HG02798 (cell line): ENCODE data around the gene UVSSA.
"Not testable (repeated sequence)": the region's sequence is repeated elsewhere in the genome, so short reads cannot be mapped to it uniquely, and the experiment has no call there.

ENCODE experiments used
- ATAC-seq: cut with Tn5 transposase; IDR thresholded peaks from one replicate; pipeline ENCODE4 v1.9.1; 2021; ENCODE audit warnings: mild to moderate bottlenecking; ENCODE audit not compliant: unreplicated experiment, poor library complexity

The UVSSA gene

GRCh38 chr4:1393363-1393762 lies 46.4 kb downstream of the UVSSA start:
- ATAC-seq: not testable (repeated sequence)

GRCh38 chr4:1393866-1394265 lies 46.9 kb downstream of the UVSSA start:
- no peak for ATAC-seq

- not testable (repeated sequence) for ATAC-seq
Observed at GRCh38 chr4:1394554-1395388, 47.8 kb downstream of the UVSSA start.

- ATAC-seq: not testable (repeated sequence)
Observed at GRCh38 chr4:1395389-1395820, 48.4 kb downstream of the UVSSA start.

- no peak for ATAC-seq
Observed at GRCh38 chr4:1395941-1396805, 49.2 kb downstream of the UVSSA start.

GRCh38 chr4:1396806-1397455 lies 49.9 kb downstream of the UVSSA start:
- no peak for ATAC-seq

- no peak for ATAC-seq
Observed at GRCh38 chr4:1398681-1399507, 51.9 kb downstream of the UVSSA start.

GRCh38 chr4:1399508-1400190 lies 52.6 kb downstream of the UVSSA start:
- ATAC-seq: no peak

- ATAC-seq: no peak
Observed at GRCh38 chr4:1400191-1400805, 53.3 kb downstream of the UVSSA start.

GRCh38 chr4:1400831-1401408 lies 53.9 kb downstream of the UVSSA start:
- no peak for ATAC-seq

GRCh38 chr4:1401409-1402020 lies 54.5 kb downstream of the UVSSA start:
- ATAC-seq: no peak

- ATAC-seq: no peak
Observed at GRCh38 chr4:1402021-1402515, 55.1 kb downstream of the UVSSA start.

GRCh38 chr4:1402516-1403091 lies 55.6 kb downstream of the UVSSA start:
- no peak for ATAC-seq

- no peak for ATAC-seq
Observed at GRCh38 chr4:1403177-1403583, 56.2 kb downstream of the UVSSA start.

- no peak for ATAC-seq
Observed at GRCh38 chr4:1403591-1404572, 56.9 kb downstream of the UVSSA start.

- no peak for ATAC-seq
Observed at GRCh38 chr4:1404573-1405253, 57.7 kb downstream of the UVSSA start.
